ENCODE results near the gene PRDM15.

DNA sequence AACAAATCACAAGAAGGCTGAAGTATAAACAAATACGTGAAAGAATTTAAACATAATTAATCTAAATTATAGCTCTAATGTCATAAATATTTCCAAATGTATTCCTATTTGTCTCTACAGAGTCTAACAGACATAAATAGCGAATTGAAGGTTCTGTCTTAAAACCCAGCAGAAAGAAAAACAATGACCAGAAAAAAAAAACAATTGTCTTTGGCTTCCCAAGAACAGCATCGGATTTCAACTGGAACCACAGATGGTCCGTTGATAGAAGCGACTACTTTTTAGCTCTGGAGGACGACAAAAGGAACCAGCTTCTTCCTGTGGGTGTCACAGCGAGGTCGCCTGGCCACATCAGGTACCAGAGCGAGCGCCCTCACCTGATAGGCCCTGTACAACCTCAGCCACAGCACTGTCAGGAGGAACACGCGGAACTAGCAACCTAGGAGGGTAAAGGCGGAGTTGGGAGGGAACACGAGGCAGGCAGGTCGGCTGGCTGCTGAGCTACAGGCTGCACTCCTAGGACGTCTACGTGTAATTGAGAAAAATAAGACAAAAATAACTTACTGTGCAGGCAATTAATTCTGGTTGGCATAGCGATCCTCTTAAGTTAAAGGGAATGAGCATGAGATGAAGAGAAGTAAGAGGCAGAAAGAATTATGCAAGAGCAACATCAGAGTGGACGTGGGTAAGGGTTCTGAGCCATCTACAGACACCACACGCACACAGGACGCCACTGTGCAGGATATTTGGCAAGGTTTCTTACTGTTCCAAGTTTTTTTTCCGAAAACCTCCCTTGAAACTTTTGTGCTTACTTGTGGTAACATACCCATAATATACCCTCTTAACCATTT is 16.7 kb upstream of the PRDM15 start:
- TF ChIP-seq POLR2AphosphoS5 (IDR thresholded peaks at IDR 0.05; ENCODE audit: low read depth, low read length) (no peak), POLR2A (IDR thresholded peaks at IDR 0.05; ENCODE audit: low read depth, low read length) (no peak), TAF1 (IDR thresholded peaks at IDR 0.05; ENCODE audit: low read depth, low read length) (no peak)

Measured in GM12891 (cell line).